H9 (cell line): ENCODE results near the gene CHKB. TPM values are rescaled to one million over a fixed set of nuclear protein-coding genes. Genes with fewer than 3 reads are reported as not detected.

Experiments
- DNase-seq: peaks from one replicate; pipeline ENCODE4 v3.0.0-alpha.2; 2017
- H2AFZ ChIP-seq: one replicate; pipeline ENCODE4 v1.6.1; 2013; ENCODE audit warnings: mild to moderate bottlenecking, low read length, control low read depth, moderate library complexity
- H2AK5ac ChIP-seq: 2 replicates; pipeline ENCODE4 v1.6.1; 2013; ENCODE audit warnings: low read length, control low read depth, mixed read lengths; ENCODE audit not compliant: insufficient read length
- H2BK120ac ChIP-seq: one replicate; pipeline ENCODE4 v1.6.1; 2013; ENCODE audit warnings: low read depth, mild to moderate bottlenecking, low read length, control low read depth, inconsistent platforms; ENCODE audit not compliant: poor library complexity, severe bottlenecking
- H2BK12ac ChIP-seq: 2 replicates; pipeline ENCODE4 v1.6.1; 2013; ENCODE audit warnings: low read length, control low read depth, mixed read lengths, low read depth; ENCODE audit not compliant: insufficient read length
- H2BK15ac ChIP-seq: 2 replicates; pipeline ENCODE4 v1.6.1; 2013; ENCODE audit warnings: low read depth, low read length, control low read depth
- H2BK20ac ChIP-seq: one replicate; pipeline ENCODE4 v1.6.1; 2013; ENCODE audit warnings: low read depth, mild to moderate bottlenecking, low read length, control low read depth, inconsistent platforms; ENCODE audit not compliant: poor library complexity, severe bottlenecking
- H2BK5ac ChIP-seq: 2 replicates; pipeline ENCODE4 v1.6.1; 2013; ENCODE audit warnings: low read length, control low read depth, mixed read lengths; ENCODE audit not compliant: insufficient read length
- H3K14ac ChIP-seq: 2 replicates; pipeline ENCODE4 v1.6.1; 2013; ENCODE audit warnings: low read length, control low read depth; ENCODE audit not compliant: insufficient read depth
- H3K18ac ChIP-seq: 2 replicates; pipeline ENCODE4 v1.6.1; 2013; ENCODE audit warnings: low read depth, mild to moderate bottlenecking, mixed read lengths, low read length, control low read depth; ENCODE audit not compliant: insufficient read length
- H3K23ac ChIP-seq: 2 replicates; pipeline ENCODE4 v1.6.1; 2013; ENCODE audit warnings: low read length, control low read depth, mixed read lengths, low read depth; ENCODE audit not compliant: insufficient read length
- H3K23me2 ChIP-seq: 2 replicates; pipeline ENCODE4 v1.6.1; 2013; ENCODE audit warnings: low read depth, mild to moderate bottlenecking, mixed read lengths, low read length, control low read depth; ENCODE audit not compliant: insufficient read length, poor library complexity, severe bottlenecking
- H3K27ac ChIP-seq: 2 replicates; pipeline ENCODE4 v1.5.1; 2013; ENCODE audit warnings: low read length, control low read depth, mixed read lengths, low read depth; ENCODE audit not compliant: insufficient read length
- H3K27me3 ChIP-seq: 2 replicates; pipeline ENCODE4 v1.6.1; 2013; ENCODE audit warnings: low read length, control low read depth, inconsistent platforms; ENCODE audit not compliant: insufficient read depth
- H3K4ac ChIP-seq: 2 replicates; pipeline ENCODE4 v1.6.1; 2013; ENCODE audit warnings: low read depth, mild to moderate bottlenecking, control low read depth, inconsistent platforms, low read length, moderate library complexity
- H3K4me1 ChIP-seq: 2 replicates; pipeline ENCODE4 v1.6.1; 2013; ENCODE audit warnings: low read length, control low read depth, inconsistent platforms; ENCODE audit not compliant: insufficient read depth
- H3K4me2 ChIP-seq: 2 replicates; pipeline ENCODE4 v1.6.1; 2013; ENCODE audit warnings: low read length, control low read depth, mixed read lengths; ENCODE audit not compliant: insufficient read length, insufficient read depth
- H3K56ac ChIP-seq: 2 replicates; pipeline ENCODE4 v1.6.1; 2013; ENCODE audit warnings: low read depth, mild to moderate bottlenecking, mixed read lengths, low read length, control low read depth; ENCODE audit not compliant: insufficient read length
- H3K79me1 ChIP-seq: 2 replicates; pipeline ENCODE4 v1.6.1; 2013; ENCODE audit warnings: low read depth, mild to moderate bottlenecking, moderate library complexity, low read length, control low read depth, inconsistent platforms; ENCODE audit not compliant: insufficient read depth, poor library complexity, severe bottlenecking
- H3K79me2 ChIP-seq: 2 replicates; pipeline ENCODE4 v1.6.1; 2013; ENCODE audit warnings: low read length, control low read depth, inconsistent platforms; ENCODE audit not compliant: insufficient read depth
- H3K9ac ChIP-seq: 2 replicates; pipeline ENCODE4 v1.6.1; 2013; ENCODE audit warnings: low read length, control low read depth, mixed read lengths; ENCODE audit not compliant: insufficient read length; ENCODE audit errors: extremely low read depth
- H3K9me3 ChIP-seq: one replicate; pipeline ENCODE4 v1.6.1; 2013; ENCODE audit warnings: low read depth, low read length, inconsistent platforms; ENCODE audit not compliant: control insufficient read depth
- H3T11ph ChIP-seq: one replicate; pipeline ENCODE4 v1.6.1; 2013; ENCODE audit warnings: mild to moderate bottlenecking, low read length, control low read depth, inconsistent platforms
- H4K20me1 ChIP-seq: one replicate; pipeline ENCODE4 v1.6.1; 2013; ENCODE audit not compliant: control insufficient read depth, insufficient read length, insufficient read depth
- H4K5ac ChIP-seq: 2 replicates; pipeline ENCODE4 v1.6.1; 2013; ENCODE audit warnings: low read depth, mild to moderate bottlenecking, mixed read lengths, low read length, control low read depth; ENCODE audit not compliant: insufficient read length
- H4K8ac ChIP-seq: replicated peaks from 2 replicates; pipeline ENCODE4 v1.6.1; 2013; ENCODE audit warnings: low read length, control low read depth, mixed read lengths, low read depth; ENCODE audit not compliant: insufficient read length
- H4K91ac ChIP-seq: 2 replicates; pipeline ENCODE4 v1.6.1; 2013; ENCODE audit warnings: low read depth, mild to moderate bottlenecking, moderate library complexity, mixed read lengths, low read length, control low read depth; ENCODE audit not compliant: insufficient read length
- H3K27ac Mint-ChIP-seq, 3 experiments: 2 replicates in 2 of 3; 3 replicates in 1 of 3; pipeline ENCODE4 v1.8.0; 2020 to 2021; ENCODE audit warnings: mixed read lengths in 3 of 3, mild to moderate bottlenecking in 1 of 3, moderate library complexity in 1 of 3
- H3K27me3 Mint-ChIP-seq: 2 replicates; pipeline ENCODE4 v1.8.0; 2021; ENCODE audit warnings: low read depth, mild to moderate bottlenecking, moderate library complexity, mixed read lengths
- H3K36me3 Mint-ChIP-seq, 3 experiments: 2 replicates in 2 of 3; 3 replicates in 1 of 3; pipeline ENCODE4 v1.8.0; 2020 to 2021; ENCODE audit warnings: low read depth in 3 of 3, mixed read lengths in 3 of 3; ENCODE audit not compliant: insufficient read depth in 1 of 3
- H3K4me1 Mint-ChIP-seq, 2 experiments: 2 replicates each; pipeline ENCODE4 v1.8.0; 2020; ENCODE audit warnings: mixed read lengths in 2 of 2
- H3K4me3 Mint-ChIP-seq, 2 experiments: 2 replicates in 1 of 2; 3 replicates in 1 of 2; pipeline ENCODE4 v1.8.0; 2020 to 2021; ENCODE audit warnings: mild to moderate bottlenecking in 2 of 2, mixed read lengths in 2 of 2, moderate library complexity in 1 of 2
- H3K9me3 Mint-ChIP-seq, 2 experiments: 2 replicates in 1 of 2; 3 replicates in 1 of 2; pipeline ENCODE4 v1.8.0; 2020; ENCODE audit warnings: mild to moderate bottlenecking in 2 of 2, mixed read lengths in 2 of 2, moderate library complexity in 1 of 2
- WGBS: extraction: QIAGEN DNeasy Blood & Tissue Kit; methylation state at CpG from one replicate; pipeline ENCODE4 v1.1.7; 2013; ENCODE audit warnings: missing lambda C conversion rate, low lambda C conversion rate, mixed read lengths; ENCODE audit not compliant: insufficient read length; ENCODE audit errors: extremely low coverage; 5-methylcytosine and 5-hydroxymethylcytosine counted together
- total RNA-seq: library from RNA; stranded (reverse); gene quantifications from 2 replicates; pipeline ENCODE4 v1.2.1, GENCODE V29; 2021
- TF ChIP-seq, protein P1 (sequence below): fragments of 200-600 bp; sonication (generic); conservative IDR thresholded peaks from 3 replicates; pipeline ENCODE4 v1.8.0; 2021; ENCODE audit warnings: antibody characterized with exemption, mild to moderate bottlenecking

The CHKB gene
- total RNA-seq, 1 experiment from 2014 or later: 64.9 TPM

GRCh38 chr22:50583294-50583861 is 729 bp upstream of the CHKB start:
- Histone ChIP-seq H2BK5ac (no peak overlapping the region), H3K27me3 (no peaks in the 10 kb centered on the region), H3K14ac (no peak overlapping the region; the same call in 1 of the 2 replicates), H2BK12ac (no peak overlapping the region), H2AFZ (no peak overlapping the region), H4K5ac (no peak overlapping the region), H3T11ph (no peak overlapping the region), H2AK5ac (no peak overlapping the region), H3K4me2 (peak overlapping the region; percentile 93), H3K79me1 (peaks cover 4% of the 10 kb centered on the region), H3K4ac (no peak overlapping the region), H3K79me2 (no peaks in the 10 kb centered on the region), H2BK15ac (no peak overlapping the region), H3K4me1 (peaks cover 2% of the 10 kb centered on the region; the same call in 1 of the 2 replicates), H3K23ac (no peak overlapping the region), H4K91ac (no peak overlapping the region), H4K8ac (no peak overlapping the region), H3K18ac (no peak overlapping the region), H3K56ac (no peak overlapping the region), H2BK20ac (no peak overlapping the region), H4K20me1 (no peaks in the 10 kb centered on the region), H3K27ac (no peak overlapping the region), H2BK120ac (no peak overlapping the region), H3K9ac (peak overlapping the region; percentile 71), H3K9me3 (no peaks in the 10 kb centered on the region), H3K23me2 (no peaks in the 10 kb centered on the region)
- WGBS: no CpG with 5 or more reads among the region's 37 CpGs
- H3K9me3 Mint-ChIP-seq: no peaks in the 10 kb centered on the region
- H3K4me1 Mint-ChIP-seq: peaks cover 14 to 23% of the 10 kb centered on the region in 2 experiments
- H3K36me3 Mint-ChIP-seq: peaks cover 4 to 18% (median 14%) of the 10 kb centered on the region in 3 experiments; a peak in 6 of 7 replicates
- DNase-seq: no peak
- TF ChIP-seq, protein P1, sequence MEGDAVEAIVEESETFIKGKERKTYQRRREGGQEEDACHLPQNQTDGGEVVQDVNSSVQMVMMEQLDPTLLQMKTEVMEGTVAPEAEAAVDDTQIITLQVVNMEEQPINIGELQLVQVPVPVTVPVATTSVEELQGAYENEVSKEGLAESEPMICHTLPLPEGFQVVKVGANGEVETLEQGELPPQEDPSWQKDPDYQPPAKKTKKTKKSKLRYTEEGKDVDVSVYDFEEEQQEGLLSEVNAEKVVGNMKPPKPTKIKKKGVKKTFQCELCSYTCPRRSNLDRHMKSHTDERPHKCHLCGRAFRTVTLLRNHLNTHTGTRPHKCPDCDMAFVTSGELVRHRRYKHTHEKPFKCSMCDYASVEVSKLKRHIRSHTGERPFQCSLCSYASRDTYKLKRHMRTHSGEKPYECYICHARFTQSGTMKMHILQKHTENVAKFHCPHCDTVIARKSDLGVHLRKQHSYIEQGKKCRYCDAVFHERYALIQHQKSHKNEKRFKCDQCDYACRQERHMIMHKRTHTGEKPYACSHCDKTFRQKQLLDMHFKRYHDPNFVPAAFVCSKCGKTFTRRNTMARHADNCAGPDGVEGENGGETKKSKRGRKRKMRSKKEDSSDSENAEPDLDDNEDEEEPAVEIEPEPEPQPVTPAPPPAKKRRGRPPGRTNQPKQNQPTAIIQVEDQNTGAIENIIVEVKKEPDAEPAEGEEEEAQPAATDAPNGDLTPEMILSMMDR: no peak
- peaks cover 6% of the 10 kb centered on the region for H3K27me3 Mint-ChIP-seq
- peak overlapping the region; percentile 80 to 89 for H3K4me3 Mint-ChIP-seq
- peak overlapping the region in 2 of 3 experiments; percentile 48 to 78; a peak in 3 of 7 replicates for H3K27ac Mint-ChIP-seq
